Liver (tissue), 3 donors: ENCODE data around the gene HES3.

Experiments used
- HNF4A ChIP-seq, 2 donors: conservative IDR thresholded peaks; 2 replicates each; pipeline ENCODE4 v1.6.1; 2016; ENCODE audit warnings: antibody characterized with exemption in 2 of 2, mild to moderate bottlenecking in 2 of 2
- MAX ChIP-seq: IDR thresholded peaks from 2 replicates; pipeline ENCODE4 v1.6.1; 2016; ENCODE audit warnings: antibody characterized with exemption
- SP1 ChIP-seq: IDR thresholded peaks from 2 replicates; pipeline ENCODE4 v1.6.1; 2018; ENCODE audit warnings: antibody characterized with exemption, mild to moderate bottlenecking
- ZBTB33 ChIP-seq: IDR thresholded peaks from 2 replicates; pipeline ENCODE4 v1.6.1; 2016; ENCODE audit warnings: antibody characterized with exemption
- TF ChIP-seq, protein P1 (sequence below): fragments of 150-350 bp; IDR thresholded peaks from 2 replicates; pipeline ENCODE4 v1.5.1; 2017; ENCODE audit warnings: improper control_type of control experiment, low read depth, low read length; ENCODE audit not compliant: missing input control
- TF ChIP-seq, protein P2 (sequence below): IDR thresholded peaks from 2 replicates; pipeline ENCODE4 v1.6.1; 2016; ENCODE audit warnings: antibody characterized with exemption, mild to moderate bottlenecking
- donor health status: healthy.
- donor health status: healthy.

GRCh38 chr1:6267686-6268322, 23.8 kb downstream of the HES3 start:
- TF ChIP-seq, protein P1, sequence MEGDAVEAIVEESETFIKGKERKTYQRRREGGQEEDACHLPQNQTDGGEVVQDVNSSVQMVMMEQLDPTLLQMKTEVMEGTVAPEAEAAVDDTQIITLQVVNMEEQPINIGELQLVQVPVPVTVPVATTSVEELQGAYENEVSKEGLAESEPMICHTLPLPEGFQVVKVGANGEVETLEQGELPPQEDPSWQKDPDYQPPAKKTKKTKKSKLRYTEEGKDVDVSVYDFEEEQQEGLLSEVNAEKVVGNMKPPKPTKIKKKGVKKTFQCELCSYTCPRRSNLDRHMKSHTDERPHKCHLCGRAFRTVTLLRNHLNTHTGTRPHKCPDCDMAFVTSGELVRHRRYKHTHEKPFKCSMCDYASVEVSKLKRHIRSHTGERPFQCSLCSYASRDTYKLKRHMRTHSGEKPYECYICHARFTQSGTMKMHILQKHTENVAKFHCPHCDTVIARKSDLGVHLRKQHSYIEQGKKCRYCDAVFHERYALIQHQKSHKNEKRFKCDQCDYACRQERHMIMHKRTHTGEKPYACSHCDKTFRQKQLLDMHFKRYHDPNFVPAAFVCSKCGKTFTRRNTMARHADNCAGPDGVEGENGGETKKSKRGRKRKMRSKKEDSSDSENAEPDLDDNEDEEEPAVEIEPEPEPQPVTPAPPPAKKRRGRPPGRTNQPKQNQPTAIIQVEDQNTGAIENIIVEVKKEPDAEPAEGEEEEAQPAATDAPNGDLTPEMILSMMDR = no peak
- TF ChIP-seq HNF4A (conservative IDR thresholded peaks at IDR 0.05) (no peak), ZBTB33 (no peak), SP1 (no peak), MAX (no peak)
- TF ChIP-seq, protein P2, sequence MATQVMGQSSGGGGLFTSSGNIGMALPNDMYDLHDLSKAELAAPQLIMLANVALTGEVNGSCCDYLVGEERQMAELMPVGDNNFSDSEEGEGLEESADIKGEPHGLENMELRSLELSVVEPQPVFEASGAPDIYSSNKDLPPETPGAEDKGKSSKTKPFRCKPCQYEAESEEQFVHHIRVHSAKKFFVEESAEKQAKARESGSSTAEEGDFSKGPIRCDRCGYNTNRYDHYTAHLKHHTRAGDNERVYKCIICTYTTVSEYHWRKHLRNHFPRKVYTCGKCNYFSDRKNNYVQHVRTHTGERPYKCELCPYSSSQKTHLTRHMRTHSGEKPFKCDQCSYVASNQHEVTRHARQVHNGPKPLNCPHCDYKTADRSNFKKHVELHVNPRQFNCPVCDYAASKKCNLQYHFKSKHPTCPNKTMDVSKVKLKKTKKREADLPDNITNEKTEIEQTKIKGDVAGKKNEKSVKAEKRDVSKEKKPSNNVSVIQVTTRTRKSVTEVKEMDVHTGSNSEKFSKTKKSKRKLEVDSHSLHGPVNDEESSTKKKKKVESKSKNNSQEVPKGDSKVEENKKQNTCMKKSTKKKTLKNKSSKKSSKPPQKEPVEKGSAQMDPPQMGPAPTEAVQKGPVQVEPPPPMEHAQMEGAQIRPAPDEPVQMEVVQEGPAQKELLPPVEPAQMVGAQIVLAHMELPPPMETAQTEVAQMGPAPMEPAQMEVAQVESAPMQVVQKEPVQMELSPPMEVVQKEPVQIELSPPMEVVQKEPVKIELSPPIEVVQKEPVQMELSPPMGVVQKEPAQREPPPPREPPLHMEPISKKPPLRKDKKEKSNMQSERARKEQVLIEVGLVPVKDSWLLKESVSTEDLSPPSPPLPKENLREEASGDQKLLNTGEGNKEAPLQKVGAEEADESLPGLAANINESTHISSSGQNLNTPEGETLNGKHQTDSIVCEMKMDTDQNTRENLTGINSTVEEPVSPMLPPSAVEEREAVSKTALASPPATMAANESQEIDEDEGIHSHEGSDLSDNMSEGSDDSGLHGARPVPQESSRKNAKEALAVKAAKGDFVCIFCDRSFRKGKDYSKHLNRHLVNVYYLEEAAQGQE = no peak
